ENCODE measurements around the gene GLYATL1. TPM values are rescaled to one million over a fixed set of nuclear protein-coding genes. Genes with fewer than 3 reads are reported as not detected.

Gene GLYATL1
- total and polyA plus RNA-seq, 2 of the 8 experiments (the other 6 are each of a cell fraction or from before 2014, with no cell fraction given): 8.6 to 10.7 TPM

DNA sequence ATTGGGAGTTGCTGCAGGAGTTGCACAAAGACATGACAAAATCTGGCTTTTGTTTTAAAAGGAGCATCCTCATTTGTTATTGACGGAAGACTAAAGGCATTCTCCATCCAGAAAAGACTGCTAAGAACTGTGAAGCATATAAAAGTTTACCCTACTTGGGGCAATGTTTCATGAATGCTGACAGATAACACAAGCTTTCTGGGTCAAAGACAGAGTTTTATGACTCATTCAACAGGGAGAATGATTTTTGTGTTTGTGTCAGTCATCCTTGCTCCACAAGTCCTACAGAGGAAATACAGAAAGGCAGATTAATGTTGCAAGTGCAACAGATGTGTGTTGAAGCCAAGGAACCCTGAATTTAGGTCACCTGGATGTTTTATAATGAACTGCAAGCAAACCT lies 2.5 kb downstream of the GLYATL1 start (continued):
- no peak for TF ChIP-seq TAF1 (IDR thresholded peaks at IDR 0.05; ENCODE audit: low read depth, low read length)

DNA sequence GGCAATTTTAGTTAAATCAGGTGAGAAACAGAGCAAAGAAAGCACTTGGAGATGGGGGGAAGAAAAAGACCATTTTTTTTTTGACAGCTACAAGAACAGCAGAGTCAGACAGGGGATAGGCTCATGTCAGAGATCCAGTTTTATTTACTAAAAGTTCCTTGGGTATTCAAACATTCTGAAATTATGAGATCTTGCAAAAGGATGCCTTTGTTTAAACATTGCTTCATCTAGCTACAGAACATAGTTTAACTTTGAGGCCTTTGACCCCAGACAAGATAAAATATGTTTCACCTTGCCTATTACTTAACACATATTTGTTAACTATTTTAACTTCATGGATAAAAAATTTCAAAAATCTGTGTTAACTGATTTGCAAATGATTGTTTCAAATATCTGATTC lies 6.4 kb downstream of the GLYATL1 start:
- Histone ChIP-seq H3K14ac (ENCODE audit: insufficient read length) (no peak overlapping the region), H3K27me3 (replicated peaks in 1 of 4; ENCODE audit: control insufficient read depth in 3 of 4, extremely low read depth in 1 of 4, insufficient read depth in 3 of 4, low read length in 3 of 4) (no peaks in the 10 kb centered on the region), H3K4ac (replicated peaks; ENCODE audit: insufficient read length, low read depth, low read length) (no peak overlapping the region), H4K91ac (replicated peaks; ENCODE audit: insufficient read length, low read length) (no peak overlapping the region), H2BK120ac (replicated peaks; ENCODE audit: low read depth, low read length) (no peak overlapping the region), H3K36me3 (ENCODE audit: control insufficient read depth in 2 of 4, insufficient read depth in 4 of 4, low read length in 3 of 4) (no peaks in the 10 kb centered on the region), H3K9ac (replicated peaks in 1 of 4; ENCODE audit: extremely low read depth in 1 of 4, low read depth in 3 of 4, low read length in 3 of 4) (no peak overlapping the region), H4K20me1 (replicated peaks in 1 of 2; ENCODE audit: control insufficient read depth in 1 of 2, insufficient read depth in 2 of 2, low read length in 2 of 2) (peaks cover 0 to 2% of the 10 kb centered on the region in 2 experiments), H3K79me1 (ENCODE audit: low read depth, low read length) (no peaks in the 10 kb centered on the region), H3K23me2 (ENCODE audit: low read depth, low read length) (no peaks in the 10 kb centered on the region), H2AFZ (ENCODE audit: low read length) (no peak overlapping the region), H3K79me2 (ENCODE audit: control insufficient read depth in 1 of 2, insufficient read depth in 2 of 2, low read length in 2 of 2) (no peaks in the 10 kb centered on the region), H2AK5ac (ENCODE audit: low read depth, low read length) (no peak overlapping the region), H2BK20ac (ENCODE audit: low read length) (no peak overlapping the region), H3K27ac (ENCODE audit: low read depth, low read length) (no peak overlapping the region), H3K9me3 (ENCODE audit: insufficient read depth in 2 of 2, low read depth in 1 of 2, low read length in 1 of 2) (no peaks in the 10 kb centered on the region), H3K4me2 (ENCODE audit: insufficient read depth in 1 of 2, low read depth in 2 of 2, low read length in 2 of 2) (no peak overlapping the region), H3K56ac (replicated peaks; ENCODE audit: insufficient read length, low read depth, low read length) (no peak overlapping the region), H4K5ac (ENCODE audit: insufficient read length, low read depth, low read length) (no peak overlapping the region), H2BK5ac (ENCODE audit: low read depth, low read length) (no peak overlapping the region), H2BK15ac (ENCODE audit: low read length) (no peak overlapping the region), H3K23ac (ENCODE audit: insufficient read length) (no peak overlapping the region), H4K8ac (ENCODE audit: extremely low read depth, insufficient read depth, low read length) (no peak overlapping the region), H3K18ac (ENCODE audit: extremely low read depth, low read length) (no peak overlapping the region), H2BK12ac (ENCODE audit: low read depth, low read length) (no peak overlapping the region), H3K4me3 (ENCODE audit: extremely low read depth in 1 of 4, insufficient read depth in 2 of 4, low read depth in 3 of 4, low read length in 4 of 4) (no peak overlapping the region), H3K4me1 (replicated peaks in 1 of 4; ENCODE audit: control insufficient read depth in 3 of 4, insufficient read depth in 4 of 4, low read length in 3 of 4) (no peaks in the 10 kb centered on the region)
- DNase-seq (ENCODE audit: low read depth in 1 of 2, low spot score in 2 of 2) (no peak), FAIRE-seq (no peak)
- POLR2A ChIA-PET (ENCODE audit: partially characterized antibody): no interaction called here
- CTCF ChIA-PET (ENCODE audit: partially characterized antibody): interaction anchor here (0.9 to 1.5 kb wide), 4 partner anchors 10 to 226 kb away, joined by 3 to 5 read pairs (median 4); partner anchors contain the start of gene DTX4
- TF ChIP-seq, protein P1, sequence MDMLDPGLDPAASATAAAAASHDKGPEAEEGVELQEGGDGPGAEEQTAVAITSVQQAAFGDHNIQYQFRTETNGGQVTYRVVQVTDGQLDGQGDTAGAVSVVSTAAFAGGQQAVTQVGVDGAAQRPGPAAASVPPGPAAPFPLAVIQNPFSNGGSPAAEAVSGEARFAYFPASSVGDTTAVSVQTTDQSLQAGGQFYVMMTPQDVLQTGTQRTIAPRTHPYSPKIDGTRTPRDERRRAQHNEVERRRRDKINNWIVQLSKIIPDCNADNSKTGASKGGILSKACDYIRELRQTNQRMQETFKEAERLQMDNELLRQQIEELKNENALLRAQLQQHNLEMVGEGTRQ (IDR thresholded peaks at IDR 0.05; ENCODE audit: low read length): no peak
- TF ChIP-seq NANOG (IDR thresholded peaks at IDR 0.05; ENCODE audit: insufficient read depth, low read depth, low read length, poor library complexity, severe bottlenecking) (no peak), SP1 (IDR thresholded peaks at IDR 0.05; ENCODE audit: low read depth, low read length) (no peak), NRF1 (IDR thresholded peaks at IDR 0.05; ENCODE audit: low read depth, low read length) (no peak), SP2 (IDR thresholded peaks at IDR 0.05; ENCODE audit: low read length) (no peak), KDM5A (IDR thresholded peaks at IDR 0.05; ENCODE audit: low read length) (no peak), EP300 (IDR thresholded peaks at IDR 0.05; ENCODE audit: borderline replicate concordance in 1 of 2, low read depth in 2 of 2, low read length in 2 of 2) (no peak), CREB1 (IDR thresholded peaks at IDR 0.05) (no peak)
